Hepatocyte (in vitro differentiated cells): ENCODE results near the gene MARCO.

Source experiments
- CTCF ChIP-seq: fragments of 200-600 bp; sonication (generic); IDR thresholded peaks from 2 replicates; pipeline ENCODE4 v1.5.1; 2016; ENCODE audit warnings: antibody characterized with exemption, mild to moderate bottlenecking; ENCODE audit not compliant: poor library complexity
- EZH2 ChIP-seq: fragments of 200-600 bp; sonication (generic); IDR thresholded peaks from 2 replicates; pipeline ENCODE4 v1.6.1; 2016; ENCODE audit warnings: antibody characterized with exemption, mild to moderate bottlenecking, borderline replicate concordance

DNA sequence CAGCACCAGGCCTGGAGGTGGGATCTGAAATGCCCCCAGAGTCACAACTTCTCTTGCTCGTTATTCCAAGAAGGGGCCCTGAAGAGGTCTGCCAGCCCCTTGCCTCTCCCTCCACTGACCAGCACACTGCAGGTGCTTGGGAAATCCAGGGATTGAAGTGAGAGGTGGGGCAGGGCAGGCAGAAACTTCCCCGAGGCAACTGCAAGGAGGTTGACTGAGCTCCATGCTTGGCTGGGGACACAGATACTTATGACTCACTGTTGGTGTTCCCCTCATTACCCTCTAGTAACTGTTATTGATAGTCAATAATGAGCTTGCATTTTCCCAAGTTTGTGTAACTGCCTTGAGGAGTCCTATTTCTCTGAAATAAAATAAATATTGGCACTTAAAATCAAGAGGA, 47.5 kb downstream of the MARCO start:
- TF ChIP-seq CTCF: no peak
- TF ChIP-seq EZH2: no peak
